CD8-positive, alpha-beta memory T cell (primary cell): ENCODE measurements around the gene LDB1. TPM values are rescaled to one million over a fixed set of nuclear protein-coding genes. Genes with fewer than 3 reads are reported as not detected.

Source experiments
- CTCF ChIA-PET: fragments of 350-600 bp; sonication (Branson Sonifier 250); formaldehyde crosslinking; loops from one replicate; lab custom pipeline; 2021; ENCODE audit warnings: antibody characterized with exemption; lab: Charles Lee
- POLR2A ChIA-PET: fragments of 350-600 bp; sonication (Branson Sonifier 250); formaldehyde crosslinking; loops from one replicate; lab custom pipeline; 2021; ENCODE audit warnings: antibody characterized with exemption; lab: Charles Lee
- DNase-seq, 5 donors: peaks; one replicate each; pipeline versions ENCODE4 v3.0.0 to v3.0.0-alpha.2; 2020 to 2022; ENCODE audit warnings: mixed read lengths in 1 of 5
- H3K27ac ChIP-seq: one replicate; pipeline ENCODE4 v1.7.0; 2013; ENCODE audit warnings: low read depth, mild to moderate bottlenecking, low read length, moderate library complexity
- H3K27me3 ChIP-seq: 2 replicates; pipeline ENCODE4 v1.7.0; 2013; ENCODE audit warnings: low read length, mild to moderate bottlenecking; ENCODE audit not compliant: insufficient read depth, poor library complexity, severe bottlenecking
- H3K36me3 ChIP-seq: 2 replicates; pipeline ENCODE4 v1.7.0; 2013; ENCODE audit warnings: mild to moderate bottlenecking, low read length, moderate library complexity; ENCODE audit not compliant: insufficient read depth
- H3K4me1 ChIP-seq: 2 replicates; pipeline ENCODE4 v1.7.0; 2013; ENCODE audit warnings: mild to moderate bottlenecking, low read length, moderate library complexity; ENCODE audit not compliant: insufficient read depth
- H3K4me3 ChIP-seq: 2 replicates; pipeline ENCODE4 v1.7.0; 2013; ENCODE audit warnings: mild to moderate bottlenecking, low read length
- H3K9me3 ChIP-seq: 2 replicates; pipeline ENCODE4 v1.7.0; 2013; ENCODE audit warnings: mild to moderate bottlenecking, low read length
- H3K27ac Mint-ChIP-seq, 8 donors: one replicate each; pipeline ENCODE4 v1.8.0; 2020 to 2021; ENCODE audit warnings: mixed read lengths in 8 of 8, mild to moderate bottlenecking in 6 of 8, inconsistent platforms in 3 of 8, moderate library complexity in 3 of 8
- H3K27me3 Mint-ChIP-seq, 2 donors: one replicate each; pipeline ENCODE4 v1.8.0; 2020 to 2021; ENCODE audit warnings: mixed read lengths in 2 of 2, mild to moderate bottlenecking in 1 of 2, moderate library complexity in 1 of 2
- H3K36me3 Mint-ChIP-seq, 3 donors: one replicate each; pipeline ENCODE4 v1.8.0; 2020 to 2021; ENCODE audit warnings: mixed read lengths in 3 of 3, inconsistent platforms in 1 of 3, mild to moderate bottlenecking in 1 of 3
- H3K4me1 Mint-ChIP-seq, 3 donors: one replicate each; pipeline ENCODE4 v1.8.0; 2020 to 2021; ENCODE audit warnings: mixed read lengths in 3 of 3, inconsistent platforms in 1 of 3, mild to moderate bottlenecking in 1 of 3
- H3K4me3 Mint-ChIP-seq, 7 donors: one replicate each; pipeline ENCODE4 v1.8.0; 2020 to 2021; ENCODE audit warnings: mixed read lengths in 7 of 7, mild to moderate bottlenecking in 6 of 7, moderate library complexity in 4 of 7, inconsistent platforms in 2 of 7
- H3K9me3 Mint-ChIP-seq, 5 donors: one replicate each; pipeline ENCODE4 v1.8.0; 2020 to 2022; ENCODE audit warnings: mixed read lengths in 5 of 5, mild to moderate bottlenecking in 3 of 5, moderate library complexity in 2 of 5, inconsistent platforms in 1 of 5
- polyA plus RNA-seq: library from polyadenylated mRNA; unstranded; fragments of 300-500 nt; fragmentation: Illumina TruSeq; gene quantifications from one replicate; pipeline ENCODE4 v1.2.3, GENCODE V29; 2021
- total RNA-seq, 2 experiments: library from RNA; stranded (reverse); gene quantifications; one replicate each; pipeline ENCODE4 v1.2.3, GENCODE V29; 2021

Gene LDB1
- total and polyA plus RNA-seq, 3 experiments from 2014 or later, result 36.0 to 64.8 (median 64.3) TPM

GRCh38 chr10:102122450-102122849 is 2.3 kb upstream of the LDB1 start:
- ChIA-PET POLR2A (interaction anchor here (0.7 kb wide), 1 partner anchor 288 kb away, joined by 6 read pairs; no protein-coding TSS in a partner anchor), CTCF (interaction anchor here (1.5 to 2.0 kb wide), 1 partner anchor 10 kb away, joined by 8 to 13 read pairs; the partner anchor contains the start of gene PPRC1)
- Mint-ChIP-seq H3K4me1 (peaks cover 30 to 47% (median 45%) of the 10 kb centered on the region in 3 donors), H3K27me3 (no peaks in the 10 kb centered on the region), H3K36me3 (peaks cover 0 to 5% (median 0%) of the 10 kb centered on the region in 3 donors), H3K4me3 (peak overlapping the region in 6 of 7 donors; percentile 24 to 94 (median 83)), H3K27ac (peak overlapping the region; percentile 14 to 98 (median 52)), H3K9me3 (no peaks in the 10 kb centered on the region)
- no peaks in the 10 kb centered on the region for H3K9me3 ChIP-seq
- no peak overlapping the region for H3K27ac ChIP-seq
- H3K36me3 ChIP-seq, result no peaks in the 10 kb centered on the region
- no peaks in the 10 kb centered on the region for H3K27me3 ChIP-seq
- no peak overlapping the region for H3K4me3 ChIP-seq
- peaks cover 34% of the 10 kb centered on the region for H3K4me1 ChIP-seq
- DNase-seq, result no peak

DNA sequence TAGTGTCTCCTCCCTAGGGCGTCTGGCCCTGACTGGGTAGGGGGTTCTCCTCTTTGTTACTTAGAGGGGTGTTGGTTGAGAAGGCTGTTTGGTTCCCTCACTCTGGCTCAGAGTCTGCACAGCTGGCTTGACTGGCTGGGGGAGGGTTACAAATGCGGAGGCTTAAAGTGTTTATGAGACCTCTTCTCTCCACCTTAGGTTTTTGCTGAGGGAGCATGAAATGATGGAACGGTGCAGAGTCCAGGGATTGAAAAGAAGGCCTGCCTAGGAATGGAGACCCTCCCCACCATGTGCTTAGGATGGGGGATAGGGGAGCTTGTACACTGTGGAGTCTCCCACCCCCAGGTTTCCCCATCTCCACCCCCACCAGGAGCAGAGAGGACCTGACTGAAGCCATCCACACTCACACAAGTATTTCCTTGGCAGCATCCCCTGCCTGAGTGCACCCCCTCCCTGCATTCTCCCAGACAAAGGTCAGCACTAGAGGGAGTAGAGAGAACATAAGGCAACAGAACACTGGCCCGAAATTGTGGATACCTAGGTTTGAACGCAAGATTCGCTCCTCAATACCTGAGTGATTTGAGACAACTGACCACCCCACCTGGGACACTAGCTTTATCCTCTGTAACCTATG is 1.7 kb upstream of the LDB1 start:
- Histone ChIP-seq H3K4me3 (peak overlapping the region; percentile 90), H3K27ac (peak overlapping the region; percentile 96), H3K36me3 (no peaks in the 10 kb centered on the region), H3K27me3 (no peaks in the 10 kb centered on the region), H3K9me3 (no peaks in the 10 kb centered on the region), H3K4me1 (peaks cover 40% of the 10 kb centered on the region)
- Mint-ChIP-seq H3K36me3 (peaks cover 0 to 5% (median 0%) of the 10 kb centered on the region in 3 donors), H3K4me3 (peak overlapping the region; percentile 87 to 95 (median 91)), H3K27me3 (no peaks in the 10 kb centered on the region), H3K27ac (peak overlapping the region; percentile 90 to 98 (median 96)), H3K4me1 (peaks cover 36 to 53% (median 51%) of the 10 kb centered on the region in 3 donors), H3K9me3 (no peaks in the 10 kb centered on the region)
- no peak for DNase-seq
- POLR2A ChIA-PET, result interaction anchor here (0.6 kb wide), 4 partner anchors 8 to 1246 kb away, joined by 3 to 7 read pairs (median 4); partner anchors contain the start of gene TAF5
- CTCF ChIA-PET, result interaction anchor here (1.3 to 1.5 kb wide), 2 partner anchors 10 to 48 kb away, joined by 3 to 8 read pairs; partner anchors contain the start of gene PPRC1

DNA sequence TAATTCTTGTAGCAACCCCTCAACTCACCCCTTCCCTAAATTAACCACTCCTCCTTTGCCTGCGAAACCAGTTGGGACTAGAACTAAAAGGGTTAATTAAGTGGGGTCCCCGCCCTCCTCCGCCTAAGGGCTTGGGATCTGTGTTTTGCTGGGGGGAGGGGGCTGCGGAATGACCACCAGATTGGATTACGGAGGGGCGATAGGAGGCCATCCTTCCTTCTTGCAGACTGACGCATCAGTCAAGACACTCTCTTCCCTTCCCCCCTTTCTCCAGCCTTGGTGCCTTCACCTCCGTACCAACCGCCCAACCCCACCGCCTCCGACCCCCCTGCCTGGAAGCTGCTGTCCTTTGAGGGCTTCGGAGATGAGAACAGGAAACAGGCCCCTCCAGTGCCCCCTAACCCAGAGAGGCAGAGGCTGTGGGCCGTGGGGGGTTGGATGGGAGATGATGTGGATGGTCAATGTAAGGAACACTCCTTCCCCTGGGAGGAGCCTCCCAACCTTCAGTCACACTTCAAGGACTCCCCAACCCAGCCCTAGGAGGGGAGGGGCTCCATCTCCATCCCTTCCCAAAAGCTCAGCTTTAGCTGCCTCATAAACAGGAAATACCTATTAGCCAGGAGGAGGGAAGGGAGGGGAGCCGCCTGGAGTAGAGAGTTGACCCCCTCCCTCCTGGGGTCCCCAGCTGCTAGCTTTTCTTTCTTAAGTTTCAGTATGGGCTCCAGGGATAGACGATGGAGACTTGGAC is 997 bp upstream of the LDB1 start:
- no peaks in the 10 kb centered on the region for H3K27me3 ChIP-seq
- Mint-ChIP-seq H3K4me3 (peak overlapping the region; percentile 87 to 95 (median 91)), H3K36me3 (peaks cover 0 to 5% (median 0%) of the 10 kb centered on the region in 3 donors), H3K27ac (peak overlapping the region; percentile 90 to 98 (median 96)), H3K27me3 (no peaks in the 10 kb centered on the region), H3K9me3 (no peaks in the 10 kb centered on the region), H3K4me1 (peaks cover 42 to 59% (median 58%) of the 10 kb centered on the region in 3 donors)
- H3K9me3 ChIP-seq, result no peaks in the 10 kb centered on the region
- H3K36me3 ChIP-seq, result no peaks in the 10 kb centered on the region
- peaks cover 47% of the 10 kb centered on the region for H3K4me1 ChIP-seq
- CTCF ChIA-PET, result interaction anchor here (1.3 to 1.5 kb wide), 2 partner anchors 11 to 48 kb away, joined by 3 to 8 read pairs; partner anchors contain the start of gene PPRC1
- POLR2A ChIA-PET, result interaction anchor here (0.6 kb wide), 3 partner anchors 554 to 1246 kb away, joined by 3 to 4 read pairs (median 3); partner anchors contain the start of gene TAF5
- peak in 1 of 5 donors; percentile 58 for DNase-seq
- peak overlapping the region; percentile 96 for H3K27ac ChIP-seq
- peak overlapping the region; percentile 90 for H3K4me3 ChIP-seq

DNA sequence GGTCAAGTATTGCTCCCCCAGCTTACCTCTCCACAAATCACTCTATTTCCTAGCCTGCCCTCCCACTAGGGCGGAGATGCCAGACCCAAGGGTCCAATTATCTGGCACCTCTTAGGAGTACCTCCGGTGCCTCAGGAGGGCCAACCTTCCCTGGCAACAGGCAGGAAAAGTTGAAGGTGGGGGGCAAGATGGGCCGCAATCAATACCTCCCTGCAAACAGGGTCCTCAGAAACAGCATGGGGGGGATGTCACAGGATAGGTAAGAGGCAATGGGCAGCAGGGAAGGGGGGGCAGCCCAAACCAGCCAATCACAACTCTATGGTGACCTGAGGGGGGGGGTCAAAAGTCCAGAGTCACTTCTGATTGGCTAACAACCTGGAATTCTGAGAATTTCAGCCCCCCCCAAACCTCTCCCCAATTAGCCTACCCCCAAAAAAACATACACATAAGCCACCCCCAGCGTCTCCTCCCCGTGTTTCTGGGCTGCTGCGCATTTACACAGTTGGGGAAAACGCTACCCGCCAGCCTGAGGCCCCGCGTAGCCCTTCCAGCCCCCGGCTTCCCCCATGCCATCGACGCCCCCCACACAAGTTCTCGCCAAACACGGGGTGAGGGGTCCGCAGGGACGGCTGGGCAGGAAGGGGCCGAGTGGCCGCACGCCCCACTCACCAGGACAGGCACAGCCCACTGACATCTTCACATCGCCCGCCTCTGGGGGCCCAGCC is 589 bp downstream of the LDB1 start:
- ChIA-PET POLR2A (interaction anchor here (0.6 to 1.2 kb wide), 4 partner anchors 12 to 35 kb away, joined by 3 to 5 read pairs (median 4); partner anchors contain the start of gene PPRC1), CTCF (interaction anchor here (0.9 to 1.6 kb wide), 3 partner anchors 13 to 47 kb away, joined by 3 to 4 read pairs (median 3); partner anchors contain the start of genes NOLC1 and PPRC1)
- peaks cover 60% of the 10 kb centered on the region for H3K4me1 ChIP-seq
- peaks cover 0 to 9% (median 0%) of the 10 kb centered on the region in 3 donors for H3K36me3 Mint-ChIP-seq
- no peaks in the 10 kb centered on the region for H3K9me3 Mint-ChIP-seq
- H3K36me3 ChIP-seq, result no peaks in the 10 kb centered on the region
- no peaks in the 10 kb centered on the region for H3K27me3 Mint-ChIP-seq
- peaks cover 54 to 75% (median 72%) of the 10 kb centered on the region in 3 donors for H3K4me1 Mint-ChIP-seq
- peak overlapping the region; percentile 90 to 98 (median 96) for H3K27ac Mint-ChIP-seq
- DNase-seq, result peak in 4 of 5 donors; percentile 30 to 64 (median 48)
- peak overlapping the region; percentile 96 for H3K27ac ChIP-seq
- peak overlapping the region; percentile 89 to 97 (median 94) for H3K4me3 Mint-ChIP-seq
- peak overlapping the region; percentile 82 for H3K4me3 ChIP-seq
- no peaks in the 10 kb centered on the region for H3K9me3 ChIP-seq
- no peaks in the 10 kb centered on the region for H3K27me3 ChIP-seq

- Mint-ChIP-seq H3K4me3 (peak overlapping the region; percentile 89 to 97 (median 94)), H3K27me3 (no peaks in the 10 kb centered on the region), H3K9me3 (no peaks in the 10 kb centered on the region), H3K4me1 (peaks cover 54 to 76% (median 72%) of the 10 kb centered on the region in 3 donors), H3K36me3 (peaks cover 0 to 9% (median 0%) of the 10 kb centered on the region in 3 donors), H3K27ac (peak overlapping the region; percentile 90 to 98 (median 96))
- Histone ChIP-seq H3K36me3 (no peaks in the 10 kb centered on the region), H3K9me3 (no peaks in the 10 kb centered on the region), H3K4me1 (peaks cover 63% of the 10 kb centered on the region), H3K4me3 (peak overlapping the region; percentile 82), H3K27ac (peak overlapping the region; percentile 96), H3K27me3 (no peaks in the 10 kb centered on the region)
- CTCF ChIA-PET, result interaction anchor here (0.9 to 1.6 kb wide), 3 partner anchors 14 to 46 kb away, joined by 3 to 4 read pairs (median 3); partner anchors contain the start of genes NOLC1 and PPRC1
- POLR2A ChIA-PET, result interaction anchor here (0.6 to 1.2 kb wide), 4 partner anchors 12 to 35 kb away, joined by 3 to 5 read pairs (median 4); partner anchors contain the start of gene PPRC1
- peak in 1 of 5 donors; percentile 36 for DNase-seq
Measured at GRCh38 chr10:102118867-102119266, 1.3 kb downstream of the LDB1 start.

DNA sequence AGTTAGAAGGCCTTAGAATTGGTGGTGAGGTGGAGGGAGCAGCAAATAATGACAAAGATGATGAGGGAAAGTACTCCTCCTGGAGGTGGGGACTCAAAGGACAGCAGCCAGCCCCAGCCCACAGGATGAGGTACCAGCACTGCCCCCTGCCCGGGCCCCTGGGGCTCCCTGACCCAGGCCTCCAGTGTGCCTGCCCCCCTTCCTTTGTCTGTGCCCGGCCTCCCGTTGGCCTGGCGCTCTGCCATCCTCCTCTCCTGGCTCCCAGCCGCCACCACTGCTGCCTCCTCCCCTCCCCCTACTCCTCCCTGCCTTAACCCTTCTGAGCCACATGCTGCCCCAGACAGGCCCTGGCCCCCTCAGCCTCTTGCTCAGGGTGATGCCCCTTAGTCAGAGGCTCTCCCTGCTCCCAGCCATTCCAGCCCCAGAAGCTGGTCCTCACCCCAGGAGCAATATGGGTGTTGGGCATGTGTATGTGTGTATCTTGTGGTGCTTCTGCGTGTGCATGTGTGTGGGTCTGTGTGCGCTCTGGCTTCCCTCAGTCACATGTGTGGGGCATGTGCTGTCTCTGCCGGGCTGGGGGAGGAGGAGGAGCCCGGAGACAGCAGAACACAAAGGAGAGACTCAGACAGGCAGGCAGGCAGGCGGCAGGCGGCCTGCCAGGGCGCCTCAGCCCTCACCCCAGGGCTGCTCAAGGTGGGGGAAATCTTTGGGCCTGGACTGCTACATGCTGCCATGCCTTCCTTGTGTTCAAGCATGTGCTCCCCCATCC is 2.6 kb downstream of the LDB1 start:
- no peaks in the 10 kb centered on the region for H3K36me3 ChIP-seq
- H3K27ac ChIP-seq, result peak overlapping the region; percentile 96
- ChIA-PET CTCF (interaction anchor here (1.5 kb wide), 1 partner anchor 45 kb away, joined by 3 read pairs; no protein-coding TSS in a partner anchor), POLR2A (interaction anchor here (0.6 to 1.3 kb wide), 2 partner anchors 62 to 341 kb away, joined by 3 to 4 read pairs; no protein-coding TSS in a partner anchor)
- H3K27me3 Mint-ChIP-seq, result no peaks in the 10 kb centered on the region
- no peaks in the 10 kb centered on the region for H3K27me3 ChIP-seq
- peaks cover 76% of the 10 kb centered on the region for H3K4me1 ChIP-seq
- H3K9me3 ChIP-seq, result no peaks in the 10 kb centered on the region
- peak; percentile 39 to 74 (median 57) for DNase-seq
- H3K4me3 Mint-ChIP-seq, result peak overlapping the region; percentile 89 to 97 (median 94)
- no peaks in the 10 kb centered on the region for H3K9me3 Mint-ChIP-seq
- H3K36me3 Mint-ChIP-seq, result peaks cover 0 to 12% (median 0%) of the 10 kb centered on the region in 3 donors
- H3K4me3 ChIP-seq, result peak overlapping the region; percentile 82
- peak overlapping the region; percentile 90 to 98 (median 96) for H3K27ac Mint-ChIP-seq
- H3K4me1 Mint-ChIP-seq, result peaks cover 65 to 82% (median 78%) of the 10 kb centered on the region in 3 donors
